HG03064 (cell line): ENCODE data around the gene SYNDIG1.

Experiments
- ATAC-seq: cut with Tn5 transposase; IDR thresholded peaks from one replicate; pipeline ENCODE4 v1.9.1; 2021; ENCODE audit warnings: low read depth; ENCODE audit not compliant: unreplicated experiment

Gene SYNDIG1

DNA sequence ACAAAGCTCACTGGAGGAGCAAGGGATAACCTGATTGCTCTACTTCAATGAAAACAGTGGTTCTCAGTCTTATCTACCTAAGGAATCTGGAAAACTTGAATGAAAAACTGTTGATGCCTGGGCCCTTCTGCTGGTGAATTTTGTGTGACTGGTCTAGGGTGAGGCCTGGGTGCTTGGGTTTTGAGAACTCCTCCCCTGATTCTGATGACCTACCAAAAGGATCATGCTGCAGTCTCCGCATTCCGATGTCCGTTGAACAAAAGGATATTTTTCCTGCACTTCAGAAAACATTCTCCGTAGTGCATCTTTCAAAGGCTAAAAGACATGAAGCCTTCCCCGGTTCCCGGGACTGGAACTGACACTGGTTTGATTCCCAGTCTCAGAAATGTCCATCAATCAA, 157.9 kb downstream of the SYNDIG1 start:
- no peak for ATAC-seq

DNA sequence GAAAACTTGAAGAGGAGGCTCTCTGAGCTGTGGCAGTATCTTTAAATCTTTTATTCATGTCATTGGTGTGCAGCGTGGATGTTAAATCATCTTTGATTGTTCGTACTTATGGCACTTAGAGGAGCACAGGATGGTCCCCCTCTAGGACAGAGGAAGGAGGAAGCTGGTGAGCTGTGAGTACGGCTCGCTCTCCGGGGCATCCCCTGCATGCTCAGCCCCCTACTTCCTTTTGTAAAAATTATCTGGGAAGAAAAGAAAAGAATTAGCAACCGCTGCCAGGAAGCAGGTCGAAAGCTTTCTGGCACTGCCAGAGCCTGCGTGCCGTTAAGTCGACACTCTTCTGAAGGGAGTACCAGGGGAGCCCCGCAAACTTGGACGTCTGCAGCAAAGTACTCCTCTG, 158.5 kb downstream of the SYNDIG1 start:
- ATAC-seq, result no peak

GRCh38 chr20:24628985-24629384, 159.6 kb downstream of the SYNDIG1 start:
- ATAC-seq, result no peak

DNA sequence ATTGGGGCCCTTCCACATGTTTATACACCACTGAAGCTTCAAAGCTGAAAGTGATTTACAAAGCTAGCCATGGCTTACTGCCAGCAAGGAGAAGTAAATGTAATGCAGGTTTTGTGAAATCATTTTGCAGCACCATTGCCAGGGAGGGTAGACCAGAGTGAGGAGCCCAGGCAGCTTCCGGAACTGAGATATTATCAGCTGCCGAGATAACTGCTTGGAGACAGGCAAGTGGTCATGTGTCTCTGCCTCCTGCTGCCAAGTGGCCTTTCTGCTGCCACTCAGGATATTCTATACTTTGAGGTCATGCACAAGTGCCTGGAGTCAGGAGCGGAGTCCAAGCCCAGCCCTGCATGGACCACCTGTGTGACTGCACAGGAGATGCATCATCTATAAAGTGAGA, 160.2 kb downstream of the SYNDIG1 start:
- no peak for ATAC-seq

- no peak for ATAC-seq
Measured at GRCh38 chr20:24630486-24631172, 161.2 kb downstream of the SYNDIG1 start.

DNA sequence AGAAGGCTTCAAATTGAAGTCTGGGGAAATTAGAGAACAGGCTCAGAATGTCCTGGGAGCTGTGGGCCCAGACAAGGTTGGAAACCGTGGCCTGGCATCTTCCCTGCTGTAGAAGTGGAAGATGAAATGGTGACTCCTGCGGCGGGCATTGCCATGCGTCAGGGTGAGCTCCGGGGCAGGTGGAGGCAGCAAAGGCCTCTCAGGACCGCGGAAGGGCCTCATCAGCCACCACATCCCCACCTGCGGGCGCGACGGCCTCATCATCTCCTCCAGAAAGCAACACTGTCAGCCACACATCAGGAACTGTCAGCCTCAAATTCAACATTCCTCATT, 161.7 kb downstream of the SYNDIG1 start:
- ATAC-seq, result no peak

GRCh38 chr20:24632581-24632980, 163.2 kb downstream of the SYNDIG1 start:
- ATAC-seq, result no peak

DNA sequence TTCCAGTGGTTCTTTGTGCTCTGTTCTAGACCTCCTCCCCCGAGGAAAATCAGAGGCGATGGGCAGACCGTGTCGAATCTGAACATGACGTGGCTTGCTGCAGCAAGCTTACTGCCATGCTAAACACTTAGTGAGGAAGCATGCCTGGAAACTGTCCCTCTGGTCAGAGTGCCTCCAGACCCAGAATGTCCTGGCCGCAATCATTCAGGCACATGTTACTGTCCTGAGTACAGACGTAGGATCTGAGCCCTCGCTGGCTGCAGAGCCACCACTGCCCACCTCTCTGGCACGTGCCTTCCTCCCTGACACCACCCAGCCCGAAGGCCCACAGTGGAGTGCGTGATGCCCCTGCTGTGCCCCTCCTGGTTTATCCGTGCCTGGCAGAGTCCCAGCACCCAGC, 163.6 kb downstream of the SYNDIG1 start:
- ATAC-seq, result no peak

- no peak for ATAC-seq
Measured at GRCh38 chr20:24633521-24633920, 164.1 kb downstream of the SYNDIG1 start.

DNA sequence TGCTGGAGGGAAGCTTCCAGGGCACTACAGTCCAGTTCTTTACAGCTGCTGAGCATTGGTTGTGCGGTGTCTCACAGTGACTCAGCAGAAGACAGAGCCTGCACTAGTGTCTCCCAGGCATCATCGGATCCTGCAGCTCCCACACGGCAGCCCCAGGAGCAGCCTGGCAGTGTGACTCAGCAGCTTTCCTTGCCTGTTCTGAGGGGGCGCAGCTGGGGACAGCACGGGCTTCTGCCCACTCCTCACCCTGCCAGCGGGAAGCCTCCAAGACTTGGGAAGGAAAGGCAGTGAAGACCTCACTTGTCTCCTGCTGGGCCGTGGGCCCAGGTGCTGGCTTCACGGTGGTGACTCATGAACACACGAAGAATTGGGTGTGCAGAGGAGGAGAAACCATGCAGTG, 165.4 kb downstream of the SYNDIG1 start:
- no peak for ATAC-seq

- no peak for ATAC-seq
Measured at GRCh38 chr20:24636626-24637025, 167.2 kb downstream of the SYNDIG1 start.

GRCh38 chr20:24637087-24637486, 167.7 kb downstream of the SYNDIG1 start:
- no peak for ATAC-seq

- no peak for ATAC-seq
Measured at GRCh38 chr20:24637941-24638340, 168.5 kb downstream of the SYNDIG1 start.

GRCh38 chr20:24638591-24639548, 169.4 kb downstream of the SYNDIG1 start:
- no peak for ATAC-seq

GRCh38 chr20:24640276-24640675, 170.8 kb downstream of the SYNDIG1 start:
- ATAC-seq, result no peak

DNA sequence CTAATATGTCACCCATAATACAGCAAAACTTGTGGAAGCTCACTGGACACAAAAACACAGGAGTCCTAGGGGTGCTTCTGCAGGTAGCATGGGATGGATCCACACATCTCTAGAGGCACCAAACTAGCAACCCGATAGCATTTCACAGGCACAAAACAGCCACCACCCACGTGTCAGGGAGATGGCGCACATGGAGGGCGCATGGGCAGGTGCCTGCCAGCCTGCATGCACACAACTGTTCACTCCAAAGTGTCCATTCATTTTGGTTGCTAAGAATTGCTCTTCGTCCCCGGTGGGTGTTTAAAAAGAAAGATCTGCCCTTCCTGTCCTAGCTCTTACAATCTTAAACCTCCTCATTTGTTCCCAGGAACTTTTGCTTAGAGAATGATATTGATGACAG, 171.3 kb downstream of the SYNDIG1 start:
- no peak for ATAC-seq

- ATAC-seq, result no peak
Measured at GRCh38 chr20:24643731-24644626, 174.6 kb downstream of the SYNDIG1 start.

GRCh38 chr20:24646321-24646720, 176.9 kb downstream of the SYNDIG1 start:
- ATAC-seq, result no peak

- no peak for ATAC-seq
Measured at GRCh38 chr20:24647713-24648112, 178.3 kb downstream of the SYNDIG1 start.

DNA sequence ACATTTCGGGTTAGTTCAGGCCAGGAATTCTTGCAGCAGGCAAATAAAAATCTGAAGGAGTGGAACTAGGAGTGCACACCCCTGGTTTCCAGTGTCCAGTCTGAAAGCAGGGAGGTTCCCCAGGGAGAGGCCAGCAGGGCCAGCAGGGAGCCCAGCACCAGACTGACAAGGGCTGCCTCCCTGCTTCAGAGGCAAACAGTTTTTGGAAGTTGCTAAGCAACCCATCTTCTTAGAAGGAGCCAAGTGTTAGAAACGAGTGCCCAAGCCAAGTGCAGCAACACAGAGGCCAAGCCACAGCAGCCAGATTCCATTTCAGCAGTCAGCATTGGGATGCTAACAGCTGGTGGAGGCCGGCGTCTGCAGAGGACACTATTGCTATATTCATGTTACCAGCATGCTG, 179.1 kb downstream of the SYNDIG1 start:
- no peak for ATAC-seq

GRCh38 chr20:24648919-24649318, 179.5 kb downstream of the SYNDIG1 start:
- no peak for ATAC-seq
